HepG2 (cell line): Measurements from ENCODE around the gene MARK2. TPM values are rescaled to one million over a fixed set of nuclear protein-coding genes. Genes with fewer than 3 reads are reported as not detected.

ENCODE experiments used
- ATAC-seq: fragments of 200-7000 bp; cut with Tn5 transposase; 3 replicates; pipeline ENCODE4 v1.9.1; 2020; ENCODE audit warnings: mild to moderate bottlenecking, moderate library complexity
- BruUV-seq: library from RNA; stranded (reverse); fragments of 400-500 nt; replicated peaks from 2 replicates; lab custom pipeline; 2021; lab: Mats Ljungman, UMichigan
- CTCF ChIA-PET: fragments of 300-600 bp; formaldehyde crosslinking; extraction: SDS; loops from one replicate; lab custom pipeline; 2021; ENCODE audit warnings: low total read pairs, inconsistent platforms, low intra/inter-chr PET ratio; lab: Yijun Ruan, JAX
- POLR2A ChIA-PET: fragments of 350-600 bp; sonication (Branson Sonifier 250); formaldehyde crosslinking; loops from one replicate; lab custom pipeline; 2020; ENCODE audit warnings: antibody characterized with exemption, inconsistent platforms; lab: Yijun Ruan, JAX
- DNase-seq: peaks from one replicate; pipeline ENCODE4 v3.0.0-alpha.2; 2015; ENCODE audit warnings: low spot score
- FAIRE-seq: peaks from 3 replicates; lab custom pipeline; 2011; peaks lifted over from hg19 to GRCh38; lab: Jason Lieb, UNC
- H2AFZ ChIP-seq: one replicate; pipeline ENCODE4 v1.6.1; 2011; ENCODE audit warnings: low read length, inconsistent platforms
- H3K27ac ChIP-seq: fragments of 300-600 bp; 3 replicates; pipeline ENCODE4 v1.8.0; 2011; ENCODE audit warnings: mixed run types, mild to moderate bottlenecking, mixed read lengths, low read length, inconsistent platforms; ENCODE audit not compliant: insufficient read depth; ENCODE audit errors: extremely low read length
- H3K27me3 ChIP-seq, 2 experiments: fragments of 200-600 bp in 1 of 2; 2 replicates in 1 of 2; 3 replicates in 1 of 2; pipeline versions ENCODE4 v1.6.0 to v1.8.0; 2011; ENCODE audit warnings: low read length in 2 of 2, mild to moderate bottlenecking in 2 of 2, moderate library complexity in 2 of 2, inconsistent platforms in 1 of 2; ENCODE audit not compliant: insufficient read depth in 2 of 2, control insufficient read depth in 1 of 2
- H3K36me3 ChIP-seq, 2 experiments: fragments of 200-600 bp in 1 of 2; replicated peaks in 1 of 2; 2 replicates in 1 of 2; 3 replicates in 1 of 2; pipeline versions ENCODE4 v1.5.1 to v1.8.0; 2011; ENCODE audit warnings: low read length in 2 of 2, inconsistent platforms in 1 of 2; ENCODE audit not compliant: insufficient read depth in 2 of 2, control insufficient read depth in 1 of 2
- H3K4me1 ChIP-seq: 2 replicates; pipeline ENCODE4 v1.5.1; 2012; ENCODE audit warnings: low read length, inconsistent platforms; ENCODE audit not compliant: insufficient read depth
- H3K4me2 ChIP-seq: 2 replicates; pipeline ENCODE4 v1.6.0; 2011; ENCODE audit warnings: low read depth, low read length, inconsistent platforms
- H3K4me3 ChIP-seq, 3 experiments: fragments of 200-600 bp in 1 of 3; sonication (generic), shearing (Covaris generic) in 1 of 3; replicated peaks in 1 of 3; 2 replicates each; pipeline ENCODE4 v1.5.1; 2011 to 2016; ENCODE audit warnings: low read length in 3 of 3, inconsistent platforms in 2 of 3, low read depth in 2 of 3, mild to moderate bottlenecking in 2 of 3, control low read depth in 1 of 3, mixed read lengths in 1 of 3; ENCODE audit not compliant: insufficient read depth in 1 of 3
- H3K79me2 ChIP-seq: one replicate; pipeline ENCODE4 v1.6.1; 2011; ENCODE audit warnings: low read length, inconsistent platforms; ENCODE audit not compliant: insufficient read depth
- H3K9ac ChIP-seq: 2 replicates; pipeline ENCODE4 v1.6.0; 2011; ENCODE audit warnings: mild to moderate bottlenecking, low read depth, low read length, inconsistent platforms; ENCODE audit not compliant: insufficient read depth
- H3K9me3 ChIP-seq: 2 replicates; pipeline ENCODE4 v1.5.1; 2012; ENCODE audit warnings: mild to moderate bottlenecking, low read length
- H4K20me1 ChIP-seq: 2 replicates; pipeline ENCODE4 v1.6.0; 2011; ENCODE audit warnings: inconsistent platforms, mild to moderate bottlenecking, low read length, moderate library complexity; ENCODE audit not compliant: insufficient read depth
- HES4 ChIP-seq: sonication (generic); formaldehyde crosslinking; IDR thresholded peaks from 2 replicates; pipeline ENCODE4 v1.9.0; 2021; ENCODE audit warnings: mild to moderate bottlenecking, missing genetic modification reagents, borderline replicate concordance
- HIVEP1 ChIP-seq: sonication (generic); formaldehyde crosslinking; IDR thresholded peaks from 2 replicates; pipeline ENCODE4 v1.4.0; 2020; ENCODE audit warnings: mild to moderate bottlenecking, missing genetic modification reagents
- JUNB ChIP-seq: sonication (generic); formaldehyde crosslinking; IDR thresholded peaks from 2 replicates; pipeline ENCODE4 v1.8.0; 2022; ENCODE audit warnings: missing genetic modification reagents, mild to moderate bottlenecking, borderline replicate concordance
- KMT2B ChIP-seq: IDR thresholded peaks from 2 replicates; pipeline ENCODE4 v1.6.1; 2016; ENCODE audit warnings: missing genetic modification reagents, missing compliant biosample characterization
- PAX8 ChIP-seq: sonication (generic); formaldehyde crosslinking; IDR thresholded peaks from 2 replicates; pipeline ENCODE4 v1.8.0; 2022; ENCODE audit warnings: mild to moderate bottlenecking, missing genetic modification reagents, borderline replicate concordance
- RBAK ChIP-seq: sonication (generic); formaldehyde crosslinking; IDR thresholded peaks from 2 replicates; pipeline ENCODE4 v1.5.1; 2020; ENCODE audit warnings: mild to moderate bottlenecking, missing genetic modification reagents
- RNF2 ChIP-seq: fragments of 450-650 bp; conservative IDR thresholded peaks from 2 replicates; pipeline ENCODE4 v1.6.1; 2016; ENCODE audit warnings: low read depth
- SIX4 ChIP-seq: sonication (generic); formaldehyde crosslinking; IDR thresholded peaks from 2 replicates; pipeline ENCODE4 v1.4.0; 2020; ENCODE audit warnings: missing genetic modification reagents
- ZFP1 ChIP-seq: IDR thresholded peaks from 2 replicates; pipeline ENCODE4 v1.6.1; 2016
- ZFP90 ChIP-seq: sonication (generic); formaldehyde crosslinking; IDR thresholded peaks from 2 replicates; pipeline ENCODE4 v1.8.0; 2022; ENCODE audit warnings: missing genetic modification reagents, mild to moderate bottlenecking, inconsistent platforms, borderline replicate concordance
- ZKSCAN8 ChIP-seq: IDR thresholded peaks from 2 replicates; pipeline ENCODE4 v1.6.1; 2016; ENCODE audit warnings: borderline replicate concordance, missing genetic modification reagents, missing compliant biosample characterization
- ZNF501 ChIP-seq: sonication (generic); formaldehyde crosslinking; IDR thresholded peaks from 2 replicates; pipeline ENCODE4 v1.5.1; 2020; ENCODE audit warnings: mild to moderate bottlenecking, moderate library complexity, missing genetic modification reagents
- ZNF562 ChIP-seq: sonication (generic); formaldehyde crosslinking; IDR thresholded peaks from 2 replicates; pipeline ENCODE4 v1.8.0; 2022; ENCODE audit warnings: missing genetic modification reagents, borderline replicate concordance
- ZNF569 ChIP-seq: sonication (generic); formaldehyde crosslinking; IDR thresholded peaks from 2 replicates; pipeline ENCODE4 v1.5.0; 2020; ENCODE audit warnings: mild to moderate bottlenecking, missing genetic modification reagents, moderate library complexity, borderline replicate concordance
- ZNF720 ChIP-seq: sonication (generic); formaldehyde crosslinking; IDR thresholded peaks from 2 replicates; pipeline ENCODE4 v1.4.0; 2020; ENCODE audit warnings: missing genetic modification reagents
- ZNF747 ChIP-seq: sonication (generic); formaldehyde crosslinking; IDR thresholded peaks from 2 replicates; pipeline ENCODE4 v1.8.1; 2023; ENCODE audit warnings: missing genetic modification reagents, mild to moderate bottlenecking, borderline replicate concordance
- WGBS: methylation state at CpG from one replicate; pipeline ENCODE4 v1.1.6; 2017; ENCODE audit warnings: low lambda C conversion rate; 5-methylcytosine and 5-hydroxymethylcytosine counted together
- in situ Hi-C: cut with HindIII; loops from 2 replicates; pipeline ENCODE4 v1.10.0; 2017; ENCODE audit warnings: low pct_unique_long_range_greater_than_20kb; ENCODE audit not compliant: extremely low pct_ligation_motif_present
- intact Hi-C: fragments of 100-400 bp; cut with micrococcal nuclease; formaldehyde crosslinking; loops from one replicate; pipeline ENCODE4 v1.10.0; 2022; ENCODE audit not compliant: unreplicated experiment
- polyA plus RNA-seq, 8 experiments: library from polyadenylated mRNA; depleted of rRNA in 3 of 8; stranded (reverse) in 7 of 8; unstranded in 1 of 8; fragments of >200 nt; fragmentation: Illumina TruSeq in 4 of 8; extraction: Trizol in 4 of 8; gene quantifications; 2 replicates each; pipeline versions ENCODE4 v1.2.1 to v1.2.3, GENCODE V29; 2011 to 2016; ENCODE audit warnings: low read depth in 4 of 8, missing spikeins in 1 of 8, mixed read lengths in 1 of 8; ENCODE audit not compliant: insufficient read depth in 1 of 8
- total RNA-seq, 5 experiments: library from RNA; depleted of rRNA; stranded (reverse); fragments of >200 nt; fragmentation: Illumina TruSeq; extraction: Trizol; gene quantifications; 2 replicates each; pipeline ENCODE4 v1.2.3, GENCODE V29; 2016; ENCODE audit warnings: low read depth in 1 of 5
- TF ChIP-seq, protein P1 (sequence below): IDR thresholded peaks from 2 replicates; pipeline ENCODE4 v1.6.1; 2016

MARK2 gene
- total and polyA plus RNA-seq, 2 of the 13 experiments (the other 11 are each of a cell fraction or from before 2014, with no cell fraction given): 13.5 to 13.9 TPM

GRCh38 chr11:63929616-63930015, 90.7 kb downstream of the MARK2 start:
- Histone ChIP-seq H3K36me3 (no peaks in the 10 kb centered on the region), H3K9me3 (no peaks in the 10 kb centered on the region), H2AFZ (no peak overlapping the region), H3K27ac (no peak overlapping the region), H3K27me3 (no peaks in the 10 kb centered on the region; a peak in 1 of 5 replicates), H3K4me3 (no peak overlapping the region), H3K9ac (no peak overlapping the region), H3K4me2 (no peak overlapping the region), H4K20me1 (no peaks in the 10 kb centered on the region), H3K79me2 (no peaks in the 10 kb centered on the region), H3K4me1 (peaks cover 11% of the 10 kb centered on the region; the same call in 1 of the 2 replicates)
- intact Hi-C loops: no loop called here
- WGBS: 53% methylated on average over 5 of the region's 5 CpGs
- no peak for TF ChIP-seq ZFP90 (CRISPR knock-in tag)
- TF ChIP-seq HIVEP1: no peak
- TF ChIP-seq SIX4 (CRISPR knock-in tag): no peak
- no peak for TF ChIP-seq ZNF720 (CRISPR knock-in tag)
- no peak for TF ChIP-seq KMT2B (CRISPR knock-in tag)
- TF ChIP-seq RNF2: no peak
- TF ChIP-seq ZKSCAN8 (CRISPR knock-in tag): no peak
- FAIRE-seq (no peak), DNase-seq (no peak), ATAC-seq (no peak)
- no TSS peak for BruUV-seq
- CTCF ChIA-PET: no interaction called here
- POLR2A ChIA-PET: no interaction called here
- in situ Hi-C loops: no loop called here

DNA sequence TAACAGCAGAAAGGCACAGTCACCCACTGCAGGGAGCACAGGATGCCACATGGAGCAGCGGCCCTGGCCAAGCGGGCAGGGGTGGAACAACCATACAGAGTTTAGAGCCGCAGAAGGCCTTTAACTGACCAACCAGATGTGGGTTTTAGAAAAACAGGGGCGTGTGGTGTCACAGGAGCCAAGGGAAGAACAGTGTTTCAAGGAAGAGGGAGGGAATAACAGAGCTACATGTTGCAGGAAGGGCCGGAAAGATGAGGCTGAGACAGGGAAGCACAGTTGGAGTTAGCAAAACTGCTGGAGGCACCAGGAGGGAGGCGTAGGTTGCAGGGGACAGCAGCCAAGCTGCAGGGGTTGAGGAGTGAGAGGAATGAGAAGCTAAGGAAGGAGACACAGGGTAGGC, 92.1 kb downstream of the MARK2 start:
- POLR2A ChIA-PET: interaction anchor here (1.9 kb wide), 1 partner anchor 11 kb away, joined by 5 read pairs; no protein-coding TSS in a partner anchor
- no peaks in the 10 kb centered on the region for H3K9me3 ChIP-seq
- no peak for FAIRE-seq
- no peak for TF ChIP-seq ZNF569 (CRISPR knock-in tag)
- TF ChIP-seq ZNF562 (CRISPR knock-in tag): no peak
- TF ChIP-seq PAX8 (CRISPR knock-in tag): no peak
- no peak for TF ChIP-seq HES4
- TF ChIP-seq ZNF501 (CRISPR knock-in tag): no peak
- TF ChIP-seq JUNB (CRISPR knock-in tag): no peak
- no peak for TF ChIP-seq RBAK (CRISPR knock-in tag)
- TF ChIP-seq ZFP1 (CRISPR knock-in tag): no peak
- TF ChIP-seq ZNF747 (CRISPR knock-in tag): no peak
- TF ChIP-seq, protein P1, sequence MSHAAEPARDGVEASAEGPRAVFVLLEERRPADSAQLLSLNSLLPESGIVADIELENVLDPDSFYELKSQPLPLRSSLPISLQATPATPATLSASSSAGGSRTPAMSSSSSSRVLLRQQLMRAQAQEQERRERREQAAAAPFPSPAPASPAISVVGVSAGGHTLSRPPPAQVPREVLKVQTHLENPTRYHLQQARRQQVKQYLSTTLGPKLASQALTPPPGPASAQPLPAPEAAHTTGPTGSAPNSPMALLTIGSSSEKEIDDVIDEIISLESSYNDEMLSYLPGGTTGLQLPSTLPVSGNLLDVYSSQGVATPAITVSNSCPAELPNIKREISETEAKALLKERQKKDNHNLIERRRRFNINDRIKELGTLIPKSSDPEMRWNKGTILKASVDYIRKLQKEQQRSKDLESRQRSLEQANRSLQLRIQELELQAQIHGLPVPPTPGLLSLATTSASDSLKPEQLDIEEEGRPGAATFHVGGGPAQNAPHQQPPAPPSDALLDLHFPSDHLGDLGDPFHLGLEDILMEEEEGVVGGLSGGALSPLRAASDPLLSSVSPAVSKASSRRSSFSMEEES (CRISPR knock-in tag): no peak
- no peak overlapping the region for H3K4me3 ChIP-seq
- H3K4me1 ChIP-seq: peaks cover 25% of the 10 kb centered on the region; the same call in 1 of the 2 replicates
- H3K27me3 ChIP-seq: no peaks in the 10 kb centered on the region
- in situ Hi-C loops (no loop called here), intact Hi-C loops (no loop called here)
- no peak overlapping the region for H2AFZ ChIP-seq
- no peaks in the 10 kb centered on the region for H3K79me2 ChIP-seq
- H3K9ac ChIP-seq: no peak overlapping the region
- no TSS peak for BruUV-seq
- 31% methylated on average over 6 of the region's 6 CpGs for WGBS
- peak overlapping the region; percentile 29; the same call in 1 of the 2 replicates for H3K4me2 ChIP-seq
- CTCF ChIA-PET: no interaction called here
- no peak overlapping the region for H3K27ac ChIP-seq
- no peaks in the 10 kb centered on the region for H3K36me3 ChIP-seq
- DNase-seq: no peak
- H4K20me1 ChIP-seq: no peaks in the 10 kb centered on the region
- peak; percentile 56 for ATAC-seq
